B cell (primary cell): ENCODE measurements around the gene ARHGAP26. TPM values are rescaled to one million over a fixed set of nuclear protein-coding genes. Genes with fewer than 3 reads are reported as not detected.

Source experiments
- ATAC-seq: fragments of 200-7000 bp; cut with Tn5 transposase; one replicate; pipeline ENCODE4 v1.10.0; 2021; ENCODE audit warnings: low read depth, mild to moderate bottlenecking, moderate number of reproducible peaks, moderate library complexity
- CTCF ChIA-PET: fragments of 350-600 bp; sonication (Branson Sonifier 250); formaldehyde crosslinking; loops from one replicate; lab custom pipeline; 2021; ENCODE audit warnings: antibody characterized with exemption, inconsistent platforms; lab: Charles Lee
- POLR2A ChIA-PET: fragments of 350-600 bp; sonication (Branson Sonifier 250); formaldehyde crosslinking; loops from one replicate; lab custom pipeline; 2021; ENCODE audit warnings: antibody characterized with exemption; lab: Charles Lee
- DNase-seq: peaks from one replicate; pipeline ENCODE4 v3.0.0; 2013
- H2AFZ ChIP-seq: 2 replicates; pipeline ENCODE4 v1.6.1; 2012; ENCODE audit warnings: mild to moderate bottlenecking, low read depth, low read length; ENCODE audit not compliant: insufficient read depth, poor library complexity, severe bottlenecking
- H3K27ac ChIP-seq, 2 donors: 1 replicate in 1 of 2; 2 replicates in 1 of 2; pipeline ENCODE4 v1.5.1; 2012 to 2013; ENCODE audit warnings: low read length in 2 of 2, mild to moderate bottlenecking in 2 of 2, moderate library complexity in 1 of 2
- H3K27me3 ChIP-seq, 4 experiments: fragments of 200-600 bp in 1 of 4; sonication (generic) in 1 of 4; replicated peaks in 1 of 4; 1 replicate in 2 of 4; 2 replicates in 2 of 4; pipeline versions ENCODE4 v1.6.1 to v1.7.0; 2013 to 2016; ENCODE audit warnings: low read length in 3 of 4, mild to moderate bottlenecking in 2 of 4, mixed read lengths in 1 of 4, moderate library complexity in 1 of 4; ENCODE audit not compliant: insufficient read depth in 4 of 4, control insufficient read depth in 3 of 4; ENCODE audit errors: control extremely low read depth in 1 of 4
- H3K36me3 ChIP-seq, 2 experiments: replicated peaks in 1 of 2; 1 replicate in 1 of 2; 2 replicates in 1 of 2; pipeline versions ENCODE4 v1.6.1 to v1.7.1; 2013; ENCODE audit warnings: low read length in 1 of 2; ENCODE audit not compliant: insufficient read depth in 2 of 2, control insufficient read depth in 1 of 2; ENCODE audit errors: control extremely low read depth in 1 of 2, extremely low read depth in 1 of 2
- H3K4me1 ChIP-seq, 2 donors: fragments of 200-600 bp in 1 of 2; sonication (generic) in 1 of 2; 1 replicate in 1 of 2; 2 replicates in 1 of 2; pipeline versions ENCODE4 v1.5.1 to v1.6.1; 2013 to 2017; ENCODE audit warnings: low read length in 2 of 2; ENCODE audit not compliant: control insufficient read depth in 2 of 2, insufficient read depth in 2 of 2
- H3K4me2 ChIP-seq: replicated peaks from 2 replicates; pipeline ENCODE3; 2012; ENCODE audit warnings: mild to moderate bottlenecking, low read depth, low read length; ENCODE audit not compliant: poor library complexity, severe bottlenecking
- H3K4me3 ChIP-seq, 5 experiments: fragments of 200-600 bp in 1 of 5; sonication (generic) in 1 of 5; 1 replicate in 3 of 5; 2 replicates in 2 of 5; pipeline versions ENCODE4 v1.5.1 to v1.7.0; 2011 to 2016; ENCODE audit warnings: low read length in 4 of 5, mild to moderate bottlenecking in 4 of 5, low read depth in 2 of 5, control low read depth in 1 of 5, moderate library complexity in 1 of 5; ENCODE audit not compliant: insufficient read depth in 1 of 5; ENCODE audit errors: control extremely low read depth in 1 of 5, extremely low read depth in 1 of 5
- H3K79me2 ChIP-seq: fragments of 200-600 bp; sonication (generic); one replicate; pipeline ENCODE4 v1.6.0; 2016; ENCODE audit warnings: low read length; ENCODE audit not compliant: control insufficient read depth, insufficient read depth
- H3K9ac ChIP-seq: fragments of 200-600 bp; sonication (generic); 2 replicates; pipeline ENCODE4 v1.6.1; 2017; ENCODE audit warnings: mild to moderate bottlenecking, low read length, moderate library complexity
- H3K9me3 ChIP-seq, 3 donors: one replicate each; pipeline versions ENCODE4 v1.6.1 to v1.7.1; 2013; ENCODE audit warnings: low read length in 2 of 3; ENCODE audit not compliant: control insufficient read depth in 2 of 3, insufficient read depth in 1 of 3; ENCODE audit errors: control extremely low read depth in 1 of 3
- H4K20me1 ChIP-seq: 2 replicates; pipeline ENCODE4 v1.6.0; 2012; ENCODE audit warnings: mild to moderate bottlenecking, low read length; ENCODE audit not compliant: insufficient read depth, control insufficient read depth, poor library complexity, severe bottlenecking
- H3K27ac Mint-ChIP-seq: one replicate; pipeline ENCODE4 v1.8.0; 2021; ENCODE audit warnings: mixed read lengths
- H3K27me3 Mint-ChIP-seq: one replicate; pipeline ENCODE4 v1.8.0; 2021; ENCODE audit warnings: mixed read lengths
- H3K4me1 Mint-ChIP-seq: one replicate; pipeline ENCODE4 v1.8.0; 2021; ENCODE audit warnings: mixed read lengths
- H3K4me3 Mint-ChIP-seq: one replicate; pipeline ENCODE4 v1.8.0; 2021; ENCODE audit warnings: mixed read lengths
- H3K9me3 Mint-ChIP-seq: one replicate; pipeline ENCODE4 v1.8.0; 2022; ENCODE audit warnings: mixed read lengths; ENCODE audit not compliant: insufficient read depth
- EZH2 ChIP-seq: IDR thresholded peaks from 2 replicates; pipeline ENCODE4 v1.6.1; 2012; ENCODE audit warnings: borderline replicate concordance, low read depth, mild to moderate bottlenecking, moderate library complexity, low read length; ENCODE audit not compliant: insufficient read depth, poor library complexity, severe bottlenecking
- WGBS: methylation state at CpG from one replicate; pipeline ENCODE4 v1.1.5; 2013; ENCODE audit warnings: missing lambda C conversion rate; ENCODE audit not compliant: insufficient coverage; 5-methylcytosine and 5-hydroxymethylcytosine counted together
- intact Hi-C: fragments of 100-400 bp; cut with micrococcal nuclease; formaldehyde crosslinking; loops from one replicate; pipeline ENCODE4 v1.10.0; 2022
- polyA plus RNA-seq: library from polyadenylated mRNA; depleted of rRNA; stranded (reverse); fragments of >200 nt; gene quantifications from 2 replicates; pipeline ENCODE4 v1.2.3, GENCODE V29; 2012
- total RNA-seq, 2 donors: library from RNA; stranded (reverse); fragments of 120-200 nt in 1 of 2; gene quantifications; 1 replicate in 1 of 2; 2 replicates in 1 of 2; pipeline versions ENCODE4 v1.2.3 to v1.2.4, GENCODE V29; 2013 to 2022
- TF ChIP-seq, protein P1 (sequence below): fragments of 200-600 bp; IDR thresholded peaks from one replicate; pipeline ENCODE4 v1.8.0; 2022; ENCODE audit warnings: antibody characterized with exemption, mild to moderate bottlenecking

The ARHGAP26 gene
- total and polyA plus RNA-seq, 2 donors (not counting 1 experiment from before 2014, with no cell fraction given): 1.8 to 22.5 TPM

DNA sequence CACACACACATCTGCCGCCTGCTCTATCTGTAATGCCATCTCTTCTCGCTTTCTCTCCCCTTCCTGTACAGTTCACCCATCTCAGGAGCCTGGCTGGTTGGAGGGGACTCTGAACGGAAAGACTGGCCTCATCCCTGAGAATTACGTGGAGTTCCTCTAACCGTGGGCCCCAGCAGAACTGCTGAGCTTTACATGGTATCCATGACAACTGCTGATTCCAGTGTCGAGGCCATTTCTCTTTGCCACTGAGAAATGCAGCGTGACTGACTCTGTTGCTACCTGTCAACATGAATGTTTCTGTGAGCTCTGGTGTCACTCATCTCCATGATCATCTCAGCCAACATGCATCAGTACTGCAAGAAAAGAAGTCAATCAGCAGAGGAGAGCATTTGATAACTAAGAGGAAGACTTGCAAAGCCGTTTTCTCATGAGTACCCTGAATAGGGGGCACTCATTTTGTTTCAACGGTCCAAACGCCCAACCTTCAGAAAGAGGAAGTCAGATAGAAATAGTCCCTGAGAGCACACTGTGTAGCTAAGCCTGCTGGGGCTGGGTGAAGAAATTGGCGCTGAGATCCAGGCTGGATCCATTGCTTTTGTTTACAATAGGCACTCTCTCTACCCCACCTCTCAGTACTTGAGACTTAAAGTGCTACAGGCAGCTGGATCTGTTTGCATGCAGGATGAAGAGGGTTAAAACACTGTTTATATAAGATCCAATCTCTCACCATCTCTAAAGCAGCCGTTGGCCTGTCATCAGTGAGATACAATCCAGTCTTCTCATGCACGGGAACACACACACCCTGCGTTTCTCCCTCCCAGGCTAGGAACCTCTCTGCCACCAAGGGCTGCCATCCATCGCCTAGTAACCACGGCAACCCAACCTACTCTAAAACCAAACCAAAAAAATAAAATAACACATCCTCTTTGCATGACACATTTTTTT is 452.4 kb downstream of the ARHGAP26 start:
- H3K4me2 ChIP-seq: peak overlapping the region; percentile 79
- CTCF ChIA-PET: interaction anchor here (0.7 to 1.8 kb wide), 5 partner anchors 9 to 475 kb away, joined by 3 to 4 read pairs (median 3); partner anchors contain the start of gene NR3C1
- peak overlapping the region in 4 of 5 experiments; percentile 9 to 52 (median 32) for H3K4me3 ChIP-seq

More for the DNA sequence above, 452.4 kb downstream of the ARHGAP26 start:
- H3K9ac ChIP-seq: peak overlapping the region; percentile 58
- H3K27me3 ChIP-seq: no peaks in the 10 kb centered on the region
- POLR2A ChIA-PET: no interaction called here
- WGBS: 3% methylated on average over 14 of the region's 16 CpGs
- peak overlapping the region; percentile 61 to 81 for H3K27ac ChIP-seq
- peak; percentile 89 for ATAC-seq
- H3K4me3 Mint-ChIP-seq: peak overlapping the region; percentile 80
- no peak for TF ChIP-seq EZH2
- TF ChIP-seq, protein P1, sequence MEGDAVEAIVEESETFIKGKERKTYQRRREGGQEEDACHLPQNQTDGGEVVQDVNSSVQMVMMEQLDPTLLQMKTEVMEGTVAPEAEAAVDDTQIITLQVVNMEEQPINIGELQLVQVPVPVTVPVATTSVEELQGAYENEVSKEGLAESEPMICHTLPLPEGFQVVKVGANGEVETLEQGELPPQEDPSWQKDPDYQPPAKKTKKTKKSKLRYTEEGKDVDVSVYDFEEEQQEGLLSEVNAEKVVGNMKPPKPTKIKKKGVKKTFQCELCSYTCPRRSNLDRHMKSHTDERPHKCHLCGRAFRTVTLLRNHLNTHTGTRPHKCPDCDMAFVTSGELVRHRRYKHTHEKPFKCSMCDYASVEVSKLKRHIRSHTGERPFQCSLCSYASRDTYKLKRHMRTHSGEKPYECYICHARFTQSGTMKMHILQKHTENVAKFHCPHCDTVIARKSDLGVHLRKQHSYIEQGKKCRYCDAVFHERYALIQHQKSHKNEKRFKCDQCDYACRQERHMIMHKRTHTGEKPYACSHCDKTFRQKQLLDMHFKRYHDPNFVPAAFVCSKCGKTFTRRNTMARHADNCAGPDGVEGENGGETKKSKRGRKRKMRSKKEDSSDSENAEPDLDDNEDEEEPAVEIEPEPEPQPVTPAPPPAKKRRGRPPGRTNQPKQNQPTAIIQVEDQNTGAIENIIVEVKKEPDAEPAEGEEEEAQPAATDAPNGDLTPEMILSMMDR: no peak
- H3K9me3 Mint-ChIP-seq: no peaks in the 10 kb centered on the region
- no peaks in the 10 kb centered on the region for H3K9me3 ChIP-seq
- peaks cover 30 to 34% of the 10 kb centered on the region in 2 donors for H3K4me1 ChIP-seq
- H3K79me2 ChIP-seq: no peaks in the 10 kb centered on the region
- no peaks in the 10 kb centered on the region for H3K27me3 Mint-ChIP-seq
- H3K4me1 Mint-ChIP-seq: peaks cover 39% of the 10 kb centered on the region
- H3K27ac Mint-ChIP-seq: peak overlapping the region; percentile 82
- intact Hi-C loops: loop anchor here (2.0 to 5.0 kb wide), 3 partner anchors 180 to 295 kb away; partner anchors contain the start of gene NR3C1
- no peaks in the 10 kb centered on the region for H3K36me3 ChIP-seq
- H4K20me1 ChIP-seq: no peaks in the 10 kb centered on the region
- DNase-seq: peak; percentile 79
- peak overlapping the region; percentile 92 for H2AFZ ChIP-seq
